Fibroblast of lung (primary cell): Measurements from ENCODE around the gene TBC1D19. TPM values are rescaled to one million over a fixed set of nuclear protein-coding genes. Genes with fewer than 3 reads are reported as not detected.

ENCODE experiments used
- DNase-seq, 2 donors: peaks; one replicate each; pipeline versions ENCODE4 v3.0.0 to v3.0.0-alpha.2; 2010; ENCODE audit warnings: low read depth in 2 of 2
- H2AFZ ChIP-seq: 2 replicates; pipeline ENCODE4 v1.5.1; 2012; ENCODE audit warnings: low read length, control low read depth, inconsistent platforms
- H3K27ac ChIP-seq: 2 replicates; pipeline ENCODE4 v1.5.1; 2011; ENCODE audit warnings: low read length, control low read depth; ENCODE audit not compliant: insufficient read depth
- H3K27me3 ChIP-seq: 2 replicates; pipeline ENCODE4 v1.5.1; 2011; ENCODE audit warnings: mild to moderate bottlenecking, low read length; ENCODE audit not compliant: control insufficient read depth, insufficient read depth
- H3K36me3 ChIP-seq: 2 replicates; pipeline ENCODE4 v1.5.1; 2011; ENCODE audit warnings: low read length; ENCODE audit not compliant: control insufficient read depth, insufficient read depth
- H3K4me1 ChIP-seq: 2 replicates; pipeline ENCODE4 v1.5.1; 2011; ENCODE audit warnings: low read length; ENCODE audit not compliant: control insufficient read depth, insufficient read depth; ENCODE audit errors: extremely low read depth
- H3K4me2 ChIP-seq: 2 replicates; pipeline ENCODE4 v1.5.1; 2011; ENCODE audit warnings: low read length, control low read depth; ENCODE audit not compliant: insufficient read depth; ENCODE audit errors: extremely low read depth
- H3K4me3 ChIP-seq, 4 experiments: fragments of 200-600 bp in 1 of 4; sonication (generic) in 1 of 4; replicated peaks in 1 of 4; 2 replicates each; pipeline ENCODE4 v1.5.1; 2011 to 2016; ENCODE audit warnings: low read length in 4 of 4, low read depth in 3 of 4, mild to moderate bottlenecking in 3 of 4, control low read depth in 2 of 4, inconsistent platforms in 1 of 4, mixed read lengths in 1 of 4; ENCODE audit not compliant: insufficient read depth in 1 of 4; ENCODE audit errors: control extremely low read depth in 1 of 4
- H3K79me2 ChIP-seq: 2 replicates; pipeline ENCODE4 v1.5.1; 2012; ENCODE audit warnings: mild to moderate bottlenecking, low read length, inconsistent platforms; ENCODE audit not compliant: control insufficient read depth, insufficient read depth
- H3K9ac ChIP-seq: 2 replicates; pipeline ENCODE4 v1.5.1; 2011; ENCODE audit warnings: mild to moderate bottlenecking, low read length, control low read depth; ENCODE audit not compliant: insufficient read depth
- H3K9me3 ChIP-seq: 2 replicates; pipeline ENCODE4 v1.5.1; 2012; ENCODE audit warnings: low read depth, low read length; ENCODE audit not compliant: control insufficient read depth, insufficient read depth
- H4K20me1 ChIP-seq: 2 replicates; pipeline ENCODE4 v1.5.1; 2011; ENCODE audit warnings: low read length; ENCODE audit not compliant: control insufficient read depth, insufficient read depth; ENCODE audit errors: extremely low read depth
- CTCF ChIP-seq, 2 donors: IDR thresholded peaks in 1 of 2; conservative IDR thresholded peaks in 1 of 2; 1 replicate in 1 of 2; 2 replicates in 1 of 2; pipeline ENCODE4 v1.5.1; 2011 to 2012; ENCODE audit warnings: low read length in 2 of 2, control low read depth in 1 of 2, inconsistent platforms in 1 of 2, low read depth in 1 of 2, mild to moderate bottlenecking in 1 of 2
- EZH2 ChIP-seq: IDR thresholded peaks from 2 replicates; pipeline ENCODE4 v1.5.1; 2012; ENCODE audit warnings: low read length, control low read depth, mild to moderate bottlenecking; ENCODE audit errors: missing control alignments
- polyA plus RNA-seq, 2 donors: library from polyadenylated mRNA; depleted of rRNA in 1 of 2; stranded (reverse) in 1 of 2; unstranded in 1 of 2; fragments of >200 nt; gene quantifications; 2 replicates each; pipeline ENCODE4 v1.2.1, GENCODE V29; 2011 to 2012; ENCODE audit warnings: missing spikeins in 1 of 2
- total RNA-seq: library from RNA; depleted of rRNA; stranded (reverse); fragments of >200 nt; gene quantifications from 2 replicates; pipeline ENCODE4 v1.2.1, GENCODE V29; 2014

TBC1D19 gene
- total and polyA plus RNA-seq, 2 donors (not counting 1 experiment from before 2014, with no cell fraction given) = 38.2 to 132 TPM

GRCh38 chr4:26707342-26707741 lies 123.5 kb downstream of the TBC1D19 start:
- H2AFZ ChIP-seq = no peak overlapping the region
- H3K9me3 ChIP-seq = no peaks in the 10 kb centered on the region
- no peaks in the 10 kb centered on the region for H3K36me3 ChIP-seq
- H3K27ac ChIP-seq = no peak overlapping the region
- no peak for TF ChIP-seq CTCF (conservative IDR thresholded peaks at IDR 0.05 in 1 of 2, IDR thresholded peaks at IDR 0.05 in 1 of 2; ENCODE audit: low read depth in 1 of 2, low read length in 2 of 2)
- TF ChIP-seq EZH2 = no peak
- no peaks in the 10 kb centered on the region for H3K27me3 ChIP-seq
- no peaks in the 10 kb centered on the region for H3K4me1 ChIP-seq
- DNase-seq = no peak
- H4K20me1 ChIP-seq = no peaks in the 10 kb centered on the region
- no peaks in the 10 kb centered on the region for H3K79me2 ChIP-seq
- H3K9ac ChIP-seq = no peak overlapping the region
- H3K4me3 ChIP-seq = no peak overlapping the region
- H3K4me2 ChIP-seq = no peak overlapping the region

- no peak overlapping the region for H3K4me3 ChIP-seq
- TF ChIP-seq CTCF (conservative IDR thresholded peaks at IDR 0.05 in 1 of 2, IDR thresholded peaks at IDR 0.05 in 1 of 2; ENCODE audit: low read depth in 1 of 2, low read length in 2 of 2) (no peak), EZH2 (no peak)
- no peaks in the 10 kb centered on the region for H3K4me1 ChIP-seq
- H3K4me2 ChIP-seq = no peak overlapping the region
- H3K36me3 ChIP-seq = no peaks in the 10 kb centered on the region
- no peak overlapping the region for H2AFZ ChIP-seq
- H4K20me1 ChIP-seq = no peaks in the 10 kb centered on the region
- no peaks in the 10 kb centered on the region for H3K9me3 ChIP-seq
- H3K9ac ChIP-seq = no peak overlapping the region
- no peak overlapping the region for H3K27ac ChIP-seq
- DNase-seq = no peak
- no peaks in the 10 kb centered on the region for H3K79me2 ChIP-seq
- H3K27me3 ChIP-seq = no peaks in the 10 kb centered on the region
Measured at GRCh38 chr4:26709246-26709645, 125.4 kb downstream of the TBC1D19 start.

DNA sequence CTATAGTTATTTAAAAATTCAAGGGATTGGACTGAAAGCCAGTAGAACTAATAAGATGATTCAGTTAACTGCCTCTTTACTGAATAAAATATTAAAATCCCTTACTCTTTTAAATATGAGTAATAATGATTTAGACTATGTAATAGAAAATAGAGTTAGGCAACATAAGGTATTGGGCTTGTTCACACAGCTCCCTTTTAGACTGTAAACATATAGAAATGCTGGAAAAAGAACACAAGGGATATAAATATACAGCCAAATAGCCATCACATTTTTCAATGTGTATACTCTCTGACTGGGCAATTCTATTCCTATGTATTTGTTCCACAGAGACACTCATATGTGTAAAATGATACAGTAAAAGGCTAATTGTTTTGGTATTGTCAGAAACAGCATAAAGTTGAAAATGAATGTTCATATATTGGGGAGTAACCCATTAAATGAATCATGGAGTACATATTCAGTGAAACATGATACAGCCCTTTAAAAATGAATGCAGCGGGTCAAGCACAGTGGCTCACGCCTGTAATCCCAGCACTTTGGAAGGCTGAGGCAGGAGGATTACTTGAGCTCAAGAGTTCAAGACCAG lies 129.8 kb downstream of the TBC1D19 start:
- no peak overlapping the region for H2AFZ ChIP-seq
- H3K27me3 ChIP-seq = no peaks in the 10 kb centered on the region
- no peak overlapping the region for H3K9ac ChIP-seq
- H3K4me3 ChIP-seq = no peak overlapping the region
- TF ChIP-seq CTCF (conservative IDR thresholded peaks at IDR 0.05 in 1 of 2, IDR thresholded peaks at IDR 0.05 in 1 of 2; ENCODE audit: low read depth in 1 of 2, low read length in 2 of 2) = no peak
- no peak for TF ChIP-seq EZH2
- H3K4me1 ChIP-seq = no peaks in the 10 kb centered on the region
- H3K9me3 ChIP-seq = no peaks in the 10 kb centered on the region
- H3K36me3 ChIP-seq = no peaks in the 10 kb centered on the region
- DNase-seq = no peak
- H4K20me1 ChIP-seq = no peaks in the 10 kb centered on the region
- H3K79me2 ChIP-seq = no peaks in the 10 kb centered on the region
- no peak overlapping the region for H3K27ac ChIP-seq
- H3K4me2 ChIP-seq = no peak overlapping the region
